ENCODE data around the gene CEP57L1.
"Not testable (repeated sequence)": the region's sequence is repeated elsewhere in the genome, so short reads cannot be mapped to it uniquely, and the experiment has no call there.

The CEP57L1 gene

DNA sequence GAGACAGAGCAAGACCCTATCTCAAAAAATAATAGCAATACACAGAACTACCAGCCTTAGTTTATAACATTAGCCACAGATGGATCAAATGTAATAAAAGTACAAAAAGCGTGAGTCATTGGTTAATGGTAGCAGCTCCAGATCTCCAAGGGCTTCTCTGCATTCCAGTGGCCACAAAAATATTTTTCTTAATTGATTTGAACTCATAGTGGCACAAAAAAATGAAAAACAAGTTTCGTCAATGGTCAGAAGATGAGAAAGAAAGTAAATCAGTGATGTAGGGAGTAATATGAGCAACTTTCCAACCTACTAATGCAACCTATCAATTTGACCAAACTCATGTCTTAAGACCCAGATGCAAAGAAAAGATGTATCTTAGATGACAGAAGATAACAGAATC, 79.6 kb downstream of the CEP57L1 start:
- no peak for DNase-seq (ENCODE audit: low spot score)

DNA sequence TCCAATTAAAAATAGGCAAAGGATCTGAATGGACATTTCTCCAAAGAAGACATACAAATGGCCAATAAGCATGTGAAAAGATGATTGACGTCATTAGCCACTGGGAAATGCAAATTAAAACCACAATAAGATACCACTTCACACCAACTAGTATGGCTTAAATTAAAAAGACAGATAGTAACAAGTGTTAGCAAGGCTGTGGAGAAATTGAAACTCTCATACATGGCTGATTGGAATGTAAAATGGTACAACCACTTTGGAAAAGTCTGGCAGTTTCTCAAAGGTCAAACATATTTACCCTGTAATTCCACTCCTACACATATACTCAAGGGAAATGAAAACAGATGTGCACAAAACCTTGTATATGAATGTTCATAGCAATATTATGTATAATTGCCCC, 83.6 kb downstream of the CEP57L1 start:
- no peak for DNase-seq (ENCODE audit: low spot score)

- no peak for DNase-seq (ENCODE audit: low spot score)
Observed at GRCh38 chr6:109179507-109179906, 84.2 kb downstream of the CEP57L1 start.

- no peak for DNase-seq (ENCODE audit: low spot score)
Observed at GRCh38 chr6:109182578-109182977, 87.3 kb downstream of the CEP57L1 start.

GRCh38 chr6:109183109-109183650, 87.9 kb downstream of the CEP57L1 start:
- no peak for DNase-seq (ENCODE audit: low spot score)

DNA sequence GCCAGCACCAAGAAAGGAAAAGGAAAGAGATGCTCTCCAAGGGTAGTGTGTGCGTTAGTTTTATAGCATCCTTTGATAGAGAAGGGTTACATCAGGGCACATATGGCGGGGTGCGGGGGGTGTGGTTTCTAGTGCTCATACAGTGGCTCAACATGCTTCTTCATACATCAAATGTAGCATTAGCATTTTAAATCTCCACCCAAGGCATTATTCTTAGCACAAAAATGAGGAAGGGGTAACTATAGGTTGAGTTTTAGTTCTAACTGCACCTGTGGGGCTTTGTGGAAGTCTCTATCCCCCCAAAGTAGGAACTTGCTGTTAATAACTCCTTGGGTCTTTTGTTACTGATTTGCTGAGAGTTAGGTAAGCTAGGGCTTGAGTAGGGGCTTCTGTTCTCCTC, 89.3 kb downstream of the CEP57L1 start:
- DNase-seq (ENCODE audit: low spot score): no peak

GRCh38 chr6:109186012-109186411, 90.7 kb downstream of the CEP57L1 start:
- DNase-seq (ENCODE audit: low spot score): no peak

DNA sequence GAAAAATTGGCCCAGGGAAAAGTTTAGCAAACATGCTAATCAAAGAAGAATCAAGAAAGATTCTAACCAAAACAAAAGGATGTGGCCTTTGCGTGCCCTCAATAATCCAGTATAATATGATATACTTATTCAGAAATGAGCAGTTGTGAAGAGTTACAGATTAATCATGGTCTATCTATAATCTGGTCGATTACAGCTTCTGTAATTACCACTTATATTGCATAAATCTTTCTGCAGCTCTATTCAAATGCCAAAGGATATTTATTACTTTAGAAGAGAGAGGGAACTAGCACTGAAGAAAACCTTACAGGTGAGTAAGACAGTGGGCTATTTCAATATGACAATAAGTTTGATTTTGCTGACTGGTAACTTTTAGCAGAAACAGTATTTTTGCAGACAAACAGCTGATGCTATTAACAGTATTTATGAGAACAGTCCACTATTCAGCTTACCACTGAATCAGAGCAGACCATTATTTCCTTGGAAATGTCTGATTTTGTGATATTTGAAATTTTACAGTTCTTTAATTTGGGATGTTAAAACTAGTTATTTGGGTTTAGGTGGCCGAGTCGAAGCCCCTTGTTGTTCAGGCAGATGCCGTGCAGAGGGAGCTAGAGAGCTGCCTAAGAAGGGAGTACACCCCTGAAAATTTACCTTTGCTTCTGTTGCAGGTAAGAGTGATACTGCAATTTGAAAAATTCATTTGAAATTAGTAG, 92.2 kb downstream of the CEP57L1 start:
- DNase-seq (ENCODE audit: low spot score): no peak

DNA sequence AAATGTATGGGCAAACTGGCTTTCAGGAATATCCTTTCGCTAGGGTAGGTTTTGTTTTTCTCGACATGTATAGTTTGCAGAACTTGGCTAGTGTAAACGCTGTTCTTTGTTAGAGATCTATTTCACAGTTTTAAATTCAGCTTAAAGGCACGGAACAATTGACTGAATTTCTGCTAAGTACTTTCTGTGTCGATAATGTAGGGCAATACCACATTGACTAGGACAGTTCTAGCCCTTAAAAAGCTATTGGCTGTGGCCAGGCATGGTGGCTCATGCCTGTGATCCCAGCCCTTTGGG, 92.8 kb downstream of the CEP57L1 start:
- no peak for DNase-seq (ENCODE audit: low spot score)

- not testable (repeated sequence) for DNase-seq (ENCODE audit: low spot score)
Observed at GRCh38 chr6:109191368-109191767, 96.1 kb downstream of the CEP57L1 start.

- no peak for DNase-seq (ENCODE audit: low spot score)
Observed at GRCh38 chr6:109192865-109193264, 97.6 kb downstream of the CEP57L1 start.

DNA sequence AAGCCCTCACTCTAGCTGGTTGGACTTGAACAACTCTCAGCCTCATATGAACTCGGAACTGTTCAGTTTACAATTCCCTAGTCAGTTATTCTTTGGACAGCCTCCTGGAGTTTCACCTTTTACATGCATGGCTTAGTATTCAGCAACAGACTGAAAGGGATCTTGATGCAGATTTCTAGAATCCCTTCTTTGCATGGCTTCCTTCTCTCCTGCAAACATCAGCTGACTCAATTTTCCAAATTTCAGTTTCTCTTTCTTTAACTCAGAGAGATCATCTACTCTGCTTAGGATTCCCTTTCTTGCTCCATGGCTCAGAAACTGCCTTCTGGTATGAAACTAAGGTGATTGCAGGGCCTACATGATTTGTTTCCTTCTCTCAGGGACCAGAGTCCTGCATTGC, 99.6 kb downstream of the CEP57L1 start:
- DNase-seq (ENCODE audit: low spot score): no peak

GRCh38 chr6:109197061-109197460, 101.8 kb downstream of the CEP57L1 start:
- no peak for DNase-seq (ENCODE audit: low spot score)

GRCh38 chr6:109202409-109203264, 107.3 kb downstream of the CEP57L1 start:
- no peak for DNase-seq (ENCODE audit: low spot score)

DNA sequence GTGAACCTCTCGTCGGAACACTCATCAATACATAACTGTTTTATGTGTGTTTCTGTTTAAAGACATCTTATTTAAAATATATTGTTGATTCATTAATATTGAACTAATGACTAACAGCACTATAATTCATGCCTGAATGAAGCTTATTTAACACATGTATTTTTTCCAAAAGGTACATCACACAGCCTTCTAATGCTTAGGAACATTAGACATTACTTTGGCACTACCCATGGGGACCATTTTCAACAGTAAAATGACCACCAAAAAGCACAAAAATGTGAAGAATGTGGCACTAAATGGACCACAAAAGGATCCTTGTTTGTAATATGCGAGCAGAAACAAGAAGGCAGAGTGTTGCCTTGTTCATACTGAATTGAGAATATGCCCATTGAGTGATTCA, 109.2 kb downstream of the CEP57L1 start:
- DNase-seq (ENCODE audit: low spot score): no peak

DNA sequence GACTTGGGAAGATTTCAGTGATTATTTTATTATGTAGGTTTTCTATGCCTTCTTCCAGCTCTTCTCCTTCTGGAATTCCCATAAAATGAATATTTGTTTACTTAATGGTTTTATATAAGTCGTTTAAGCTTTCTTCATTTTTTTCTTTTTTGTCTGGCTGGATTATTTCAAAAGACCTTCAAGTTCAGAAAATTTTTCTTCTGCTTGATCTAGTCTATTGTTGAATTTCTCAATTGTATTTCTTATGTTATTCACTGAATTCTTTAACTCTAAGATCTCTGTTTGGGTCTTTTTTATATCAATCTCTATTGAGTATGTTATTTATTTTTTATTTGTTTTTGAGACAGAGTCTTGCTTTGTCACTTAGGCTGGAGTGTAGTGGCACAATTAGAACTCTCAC, 117.4 kb downstream of the CEP57L1 start:
- DNase-seq (ENCODE audit: low spot score): no peak
